DMS114 treated with DMSO at 0.1 percent for 48 hours (cell line): Measurements from ENCODE around the gene PDE4D.

Experiments
- DNase-seq: peaks from one replicate; lab custom pipeline; 2025; ENCODE audit not compliant: unreplicated experiment; lab: John Stamatoyannopoulos, UW

The PDE4D gene

DNA sequence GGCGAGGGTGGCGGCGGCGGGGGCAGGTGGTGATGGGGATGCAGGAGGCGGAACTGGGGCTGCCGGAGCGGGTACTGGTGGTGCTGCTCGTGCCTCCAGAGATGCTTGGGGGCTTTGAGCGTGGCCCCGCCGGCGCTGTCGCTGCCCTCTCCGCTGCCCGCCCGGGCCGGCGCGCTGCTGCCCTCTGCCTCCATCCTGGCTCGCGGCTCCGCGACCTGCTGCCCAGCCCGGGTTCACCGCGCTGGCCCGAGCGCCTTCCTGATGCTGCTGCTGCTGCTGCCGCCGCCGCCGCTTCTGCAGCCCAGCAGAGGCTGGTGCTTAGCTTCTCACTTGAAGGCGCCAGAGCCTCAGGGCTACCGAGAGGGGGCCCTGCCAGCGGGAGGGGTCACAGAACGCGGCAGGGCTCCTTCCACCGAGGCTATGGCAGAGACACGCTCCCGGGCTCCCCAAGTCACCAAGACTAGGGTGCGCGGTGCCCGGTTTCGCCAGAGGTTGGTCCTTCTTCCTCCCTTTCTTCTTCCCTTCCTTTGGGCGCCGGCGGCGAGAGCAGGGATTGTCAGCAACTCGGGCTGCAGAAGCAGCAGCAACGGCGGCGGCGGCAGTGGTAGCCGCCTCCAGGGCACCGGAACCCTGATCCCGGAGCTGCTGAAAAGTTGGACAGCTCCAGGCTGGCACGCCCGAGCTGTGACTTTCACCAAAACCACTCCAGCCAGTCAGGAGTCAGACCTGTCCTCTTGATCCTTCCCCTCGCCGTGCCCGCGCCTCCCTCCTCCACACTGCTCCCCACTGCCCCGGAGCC is at the start of gene PDE4D:
Gene PDE4D (minus strand): TSS at position 298 of the 799 bp plus-strand sequence.
- no peak for DNase-seq

DNA sequence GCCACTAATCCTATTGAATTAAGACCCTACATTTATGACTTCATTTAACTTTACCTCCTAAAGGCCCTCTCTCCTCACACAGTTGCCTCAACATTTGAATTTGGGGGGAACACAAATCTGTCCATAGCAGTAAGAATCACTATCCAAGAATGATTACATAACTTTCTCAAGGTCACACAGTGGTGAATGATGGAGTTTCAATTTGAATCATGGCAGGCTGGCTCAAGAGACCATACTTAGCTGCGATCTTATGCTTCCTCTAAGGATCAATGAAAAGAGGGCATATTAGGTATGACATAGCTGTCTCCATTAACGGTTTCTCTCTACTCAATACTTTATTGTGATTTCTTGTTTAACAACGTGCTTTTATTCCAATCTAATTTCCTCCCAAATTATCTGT is 44.1 kb upstream of the PDE4D start:
- DNase-seq, result no peak

DNA sequence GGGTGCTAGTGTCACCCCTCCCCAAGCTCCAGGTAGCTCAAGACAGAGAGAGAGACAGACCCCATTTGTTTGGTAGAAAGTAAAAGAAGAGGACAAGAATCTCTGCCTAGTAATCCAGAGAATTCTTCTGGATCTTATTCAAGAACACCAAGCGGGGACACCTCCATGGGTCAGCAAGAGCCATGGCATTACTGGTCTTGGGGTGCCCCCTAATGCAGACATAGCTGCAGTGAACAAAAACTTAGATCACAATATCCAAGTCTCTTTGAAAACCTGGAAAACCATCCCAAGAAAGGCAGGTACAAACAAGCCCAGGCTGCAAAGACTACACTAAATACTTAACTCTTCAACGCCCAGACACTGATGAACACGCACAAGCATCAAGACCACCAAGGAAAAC is 29.9 kb upstream of the PDE4D start:
- DNase-seq, result no peak

DNA sequence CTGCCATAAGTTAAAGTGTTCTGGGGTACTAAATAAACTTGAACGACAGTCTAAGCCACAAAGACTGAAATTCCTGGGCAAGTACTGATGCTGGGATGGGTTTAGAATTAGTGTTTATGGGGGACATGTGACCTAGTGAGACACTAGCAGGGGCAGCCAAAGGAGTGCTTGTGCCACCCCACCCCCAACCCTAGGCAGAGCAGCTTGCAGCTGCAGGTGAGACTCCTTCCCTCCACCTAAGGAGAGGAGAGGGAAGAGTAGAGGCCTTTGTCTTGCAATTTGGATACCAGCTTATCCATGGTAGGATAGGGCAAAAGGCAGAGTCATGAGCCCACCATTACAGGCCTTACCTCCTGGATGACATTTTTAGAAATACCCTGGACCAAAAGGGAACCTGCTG is 28.7 kb upstream of the PDE4D start:
- DNase-seq, result no peak

DNA sequence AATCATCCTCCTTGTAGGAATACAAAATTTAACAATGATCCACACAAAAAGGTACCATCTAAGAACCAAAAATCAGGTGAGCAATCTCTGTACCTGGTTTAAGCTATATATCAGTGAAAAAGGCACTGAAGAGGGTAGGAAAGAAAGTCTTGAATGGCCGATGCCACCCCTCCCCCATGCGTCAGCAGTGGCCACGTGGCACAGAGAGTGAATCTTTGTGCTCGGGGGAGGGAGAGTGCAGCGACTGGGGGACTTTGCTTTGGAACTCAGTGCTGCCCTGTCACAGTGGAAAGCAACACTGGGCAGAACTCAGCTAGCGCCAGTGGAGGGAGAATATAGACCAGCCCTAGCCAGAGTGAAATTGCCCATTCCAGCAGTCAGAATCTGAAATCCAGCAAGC is 28.3 kb upstream of the PDE4D start:
- DNase-seq, result no peak

DNA sequence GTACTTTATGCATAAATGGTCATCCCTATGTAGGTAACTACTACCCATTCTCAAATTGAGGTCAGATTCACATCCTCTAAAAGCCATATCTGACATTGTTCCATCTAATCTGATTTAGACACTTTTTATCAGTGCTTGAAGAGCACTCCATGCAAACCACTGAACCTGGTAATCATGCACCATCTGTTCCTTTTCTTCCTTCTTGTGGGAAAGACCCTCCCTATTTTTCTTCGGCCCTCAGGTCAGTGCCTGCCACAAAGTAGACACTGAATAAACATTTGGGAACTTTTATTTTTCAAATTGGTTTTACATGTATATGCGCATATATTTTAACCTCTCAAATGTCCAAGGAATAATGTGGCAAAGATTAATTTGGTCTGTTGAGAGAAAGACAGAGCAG is 26.0 kb upstream of the PDE4D start:
- DNase-seq, result no peak

DNA sequence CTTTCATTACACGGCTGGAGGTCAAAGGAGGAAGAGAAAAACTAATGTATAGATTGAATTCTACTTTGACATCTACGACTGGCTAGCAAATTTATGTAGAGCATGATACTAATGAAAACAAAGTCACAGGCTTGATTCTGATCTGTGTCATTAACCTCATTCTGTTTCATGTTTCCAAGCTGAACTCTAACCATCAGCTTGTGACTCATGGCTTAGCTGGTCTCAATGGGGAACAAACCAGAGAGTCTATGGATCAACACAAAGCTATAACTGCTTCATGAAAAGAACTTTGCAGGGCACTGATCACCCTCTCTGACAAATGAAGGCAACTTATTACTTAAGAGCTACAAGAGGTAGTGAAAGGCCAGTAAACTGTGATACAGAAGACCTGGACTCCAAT is 23.6 kb upstream of the PDE4D start:
- no peak for DNase-seq

DNA sequence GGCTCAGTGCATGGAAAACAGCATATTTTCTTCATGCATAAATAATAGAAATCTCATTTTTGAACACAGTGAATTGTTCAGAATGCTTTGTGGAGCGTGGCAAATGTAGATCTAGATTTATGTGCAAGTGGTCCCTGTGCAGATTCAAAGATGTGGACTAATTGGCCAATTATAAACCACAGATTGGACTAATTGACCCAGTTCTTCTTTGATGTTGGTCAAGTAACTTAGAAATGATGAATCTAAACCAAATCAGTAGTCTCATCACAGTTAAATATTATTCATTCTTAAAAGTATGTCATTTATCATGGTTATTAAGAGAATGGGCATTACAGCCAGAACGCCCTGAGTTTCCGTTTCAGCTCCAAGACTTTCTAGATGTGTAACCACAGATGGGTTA is 11.7 kb upstream of the PDE4D start:
- DNase-seq, result no peak

DNA sequence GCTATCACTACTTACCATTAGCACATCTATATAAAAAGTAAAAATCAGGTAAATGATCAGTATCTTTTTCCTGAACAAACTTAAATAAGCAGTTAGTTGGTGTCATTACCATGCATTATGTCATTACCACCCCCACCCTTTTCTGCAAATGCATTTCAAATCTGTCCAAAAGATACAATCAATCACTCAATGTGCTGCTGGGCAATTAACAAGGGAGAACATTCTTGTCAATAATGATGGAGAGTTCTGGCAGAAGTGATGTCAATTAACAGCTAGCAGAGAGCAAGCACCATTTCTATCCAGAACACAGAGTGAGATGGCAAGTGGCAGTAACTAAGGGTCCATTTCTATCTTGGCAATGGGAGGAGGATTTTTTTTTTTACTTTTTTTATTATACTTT is 3.5 kb upstream of the PDE4D start:
- DNase-seq, result no peak

DNA sequence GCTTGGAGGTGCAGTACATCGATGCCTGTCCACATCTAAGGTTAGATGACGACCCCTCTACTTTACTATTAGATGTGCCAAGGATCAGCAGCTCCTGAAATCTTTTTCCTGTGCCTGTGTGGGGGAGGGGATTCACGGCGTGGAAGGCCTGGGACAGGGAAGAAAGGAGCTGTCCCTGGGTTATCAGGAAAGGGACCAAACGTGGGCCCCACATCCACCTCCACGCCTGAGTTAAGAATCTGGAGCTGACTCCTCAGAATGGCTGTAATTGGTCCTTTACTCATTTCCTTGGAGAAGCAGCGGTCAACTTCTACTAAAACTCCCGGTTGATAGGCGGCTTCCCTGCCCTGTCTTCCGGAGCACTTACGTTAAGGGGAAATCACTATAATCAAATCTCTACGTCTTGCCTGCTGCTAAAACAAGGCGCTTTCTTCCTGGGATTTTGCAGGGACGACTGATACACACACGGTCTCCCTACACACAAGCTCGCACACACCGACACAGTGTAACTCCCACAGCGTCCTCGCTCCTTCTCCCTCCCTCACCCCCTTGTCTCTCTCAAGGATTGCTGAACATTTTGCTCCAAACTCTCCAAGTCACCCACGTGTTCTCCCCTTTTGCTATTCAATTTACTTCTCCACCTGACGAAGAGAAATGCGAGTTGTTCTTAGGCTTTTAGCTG is 1.4 kb downstream of the PDE4D start:
- no peak for DNase-seq

DNA sequence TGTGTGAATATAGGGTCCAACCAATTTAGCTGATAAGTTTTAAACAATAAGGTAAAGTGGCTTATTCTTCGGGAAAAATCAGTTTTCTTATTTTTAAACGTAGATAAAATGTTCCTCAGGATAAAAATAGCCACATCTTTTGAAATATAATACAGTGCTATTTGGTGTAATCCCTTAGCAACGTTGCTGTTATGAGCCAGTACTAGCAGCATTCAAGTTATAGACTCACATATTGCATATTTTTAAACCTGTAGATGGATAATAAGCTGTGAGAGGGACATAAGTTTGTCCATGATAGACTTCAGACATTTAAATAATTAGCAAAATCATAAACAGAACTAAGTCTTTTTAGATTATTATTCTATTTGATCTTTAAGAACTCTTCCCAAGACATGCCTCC is 6.3 kb downstream of the PDE4D start:
- DNase-seq, result no peak

DNA sequence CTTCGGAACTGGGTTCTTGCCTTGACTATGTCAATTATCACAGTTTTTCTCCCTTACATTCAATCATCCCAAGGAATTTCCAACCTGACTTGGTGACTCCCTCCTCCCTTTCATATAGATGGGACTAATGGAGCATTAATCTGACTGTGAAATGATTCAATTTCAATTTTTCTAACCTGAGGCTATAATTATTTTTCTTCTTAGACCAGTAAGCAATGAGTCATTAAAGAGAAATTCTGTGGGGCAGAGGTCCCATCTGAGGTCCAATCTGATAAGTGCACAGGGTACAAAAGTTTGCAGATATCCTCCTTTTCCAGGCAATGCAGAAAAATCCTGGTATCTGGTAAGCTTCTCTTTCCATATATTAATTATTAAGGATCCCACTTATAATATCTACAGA is 18.9 kb downstream of the PDE4D start:
- no peak for DNase-seq

DNA sequence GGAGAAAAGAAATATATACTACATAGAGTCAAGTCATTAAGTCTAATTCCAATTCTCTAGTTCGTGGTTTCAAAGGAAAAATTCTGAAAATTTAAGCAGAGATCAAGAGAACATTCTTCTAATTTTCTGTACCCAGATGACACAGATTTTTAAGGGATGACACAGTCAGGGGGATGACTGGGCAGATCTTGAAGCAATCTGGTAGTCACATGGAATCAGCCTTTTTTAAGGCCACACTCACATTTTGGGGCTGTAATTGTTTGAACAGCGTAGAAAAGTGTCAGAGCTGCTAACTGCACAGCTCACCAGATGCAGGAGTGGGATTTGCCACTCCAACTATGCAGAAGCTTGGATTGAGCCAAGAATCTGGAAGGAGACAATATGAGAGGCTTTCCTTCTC is 20.4 kb downstream of the PDE4D start:
- no peak for DNase-seq

DNA sequence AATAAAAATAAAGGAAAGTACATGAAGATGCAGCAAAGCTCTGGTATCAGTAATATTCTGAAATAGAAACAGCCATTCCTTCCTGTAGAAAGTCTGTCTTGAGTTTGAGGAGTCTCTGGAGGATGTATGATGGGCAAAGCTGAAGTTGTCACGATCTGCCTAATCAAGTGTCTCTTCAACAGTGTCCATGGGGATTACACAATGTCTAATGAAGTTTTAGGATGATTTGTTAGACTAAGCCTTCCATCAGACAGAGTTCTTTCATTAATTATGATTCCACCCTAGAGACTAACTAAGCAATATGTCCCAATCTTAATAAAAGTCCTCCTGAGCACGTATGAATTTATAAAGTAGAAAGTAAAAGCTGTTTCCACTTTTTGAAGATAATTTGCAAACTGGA is 26.9 kb downstream of the PDE4D start:
- no peak for DNase-seq

DNA sequence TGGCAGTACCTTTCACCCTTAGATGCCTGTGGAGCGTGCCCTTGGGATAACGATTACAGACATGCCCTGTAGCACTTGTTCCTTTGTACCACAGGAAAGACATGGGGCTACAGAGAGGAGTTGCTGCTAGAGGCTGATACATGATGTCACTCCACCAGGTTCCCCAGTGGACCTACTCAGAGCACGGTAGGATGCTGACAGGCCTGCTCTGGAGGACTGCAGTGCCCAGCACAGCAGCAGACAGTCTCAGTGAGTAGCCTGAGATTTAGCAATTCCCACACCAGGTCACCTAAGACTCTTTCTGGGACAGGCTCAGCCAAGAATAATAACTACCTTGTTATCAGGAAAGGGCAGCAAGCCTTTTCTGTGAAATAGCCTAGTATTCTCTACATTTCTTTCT is 28.8 kb downstream of the PDE4D start:
- DNase-seq, result no peak

DNA sequence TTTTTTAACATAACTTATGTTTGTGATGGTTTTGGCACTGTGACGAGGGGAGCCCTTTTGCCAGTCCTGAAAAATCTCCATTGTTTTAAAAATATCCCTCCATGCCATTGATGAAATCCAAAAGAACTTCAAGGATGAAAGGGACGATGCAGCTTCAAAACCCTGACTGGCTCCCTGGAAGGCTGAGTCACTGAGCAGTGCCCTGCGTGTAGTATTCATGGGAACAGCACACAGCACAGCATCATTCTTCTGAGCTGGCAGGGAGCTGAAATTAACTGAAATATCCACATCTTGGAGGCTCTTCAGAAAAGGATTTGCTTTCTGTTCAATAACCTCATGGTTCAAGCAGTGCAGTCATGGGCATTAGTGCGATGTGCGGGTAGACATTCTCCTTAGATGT is 29.7 kb downstream of the PDE4D start:
- DNase-seq, result no peak

DNA sequence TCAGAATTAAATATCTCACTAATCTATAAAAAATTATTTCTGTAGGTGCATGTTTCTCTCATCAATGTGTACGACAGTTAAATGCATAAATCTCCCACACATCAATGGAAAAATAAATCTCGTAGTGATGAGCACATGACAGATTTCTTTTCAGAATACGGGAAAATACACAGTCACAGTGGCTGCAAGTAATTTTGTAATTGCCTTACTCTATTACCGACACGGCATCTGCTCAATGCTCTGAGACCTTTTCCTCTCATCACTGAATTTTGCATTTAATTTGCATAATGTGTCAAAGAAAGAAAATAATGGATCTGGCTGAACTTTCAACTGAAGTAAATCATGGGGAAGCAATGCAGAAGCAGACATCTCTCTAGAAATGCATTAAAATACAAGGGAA is 37.2 kb downstream of the PDE4D start:
- DNase-seq, result no peak

DNA sequence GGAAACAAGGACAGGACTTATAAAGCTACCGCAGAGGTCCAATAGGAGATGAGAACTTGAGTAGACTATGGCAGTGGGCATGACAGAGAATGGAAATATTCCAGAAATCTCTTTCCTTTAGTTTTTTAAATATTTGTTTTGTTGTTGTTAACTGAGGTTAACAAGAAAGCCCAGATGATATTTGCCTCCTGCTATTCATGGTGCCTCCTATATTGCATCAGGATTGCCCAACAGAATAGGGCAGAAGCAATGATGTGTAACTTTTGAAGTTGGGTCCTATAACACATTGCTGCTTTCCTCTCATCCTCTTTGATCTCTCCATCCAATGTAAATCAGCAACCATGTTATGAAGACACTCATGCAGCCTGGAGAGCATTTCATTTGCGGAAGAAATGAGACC is 42.8 kb downstream of the PDE4D start:
- no peak for DNase-seq

DNA sequence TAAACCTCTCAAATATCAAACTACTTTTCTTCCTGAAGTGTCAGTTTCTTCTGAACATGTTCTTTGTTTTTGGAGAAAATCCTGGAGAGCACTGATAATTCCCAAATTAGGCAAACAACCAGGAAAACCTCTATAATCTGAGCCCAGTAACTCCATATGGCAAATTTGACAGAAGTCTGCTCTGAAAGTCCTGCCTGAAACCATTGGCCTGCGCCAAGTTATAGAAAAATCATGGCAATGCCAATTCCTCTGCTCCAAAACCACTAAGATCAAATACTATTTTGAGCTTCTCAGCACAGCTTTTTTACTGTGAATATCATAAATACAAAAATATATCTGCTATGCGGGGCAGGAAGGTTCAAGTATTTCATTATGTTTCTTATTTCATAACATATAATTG is 45.9 kb downstream of the PDE4D start:
- DNase-seq, result no peak

DNA sequence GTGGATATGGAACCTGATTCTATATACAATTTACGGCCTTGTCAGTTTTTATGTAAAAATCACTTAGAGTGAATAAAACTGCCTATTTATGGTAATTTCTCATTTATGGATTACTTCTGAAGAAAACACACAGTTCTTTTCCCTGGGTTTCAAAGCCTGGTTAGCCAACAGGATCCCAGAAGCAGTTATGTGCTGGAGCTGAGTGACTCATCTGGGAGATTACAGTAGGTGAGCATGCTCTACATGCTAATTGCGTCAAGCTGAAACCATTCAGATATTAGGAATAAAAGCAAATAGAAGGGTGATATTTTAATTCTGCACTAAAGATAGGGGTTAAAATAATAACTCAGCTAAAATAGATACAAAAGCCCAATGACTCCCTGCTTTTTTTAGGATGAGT is 47.8 kb downstream of the PDE4D start:
- DNase-seq, result no peak

DNA sequence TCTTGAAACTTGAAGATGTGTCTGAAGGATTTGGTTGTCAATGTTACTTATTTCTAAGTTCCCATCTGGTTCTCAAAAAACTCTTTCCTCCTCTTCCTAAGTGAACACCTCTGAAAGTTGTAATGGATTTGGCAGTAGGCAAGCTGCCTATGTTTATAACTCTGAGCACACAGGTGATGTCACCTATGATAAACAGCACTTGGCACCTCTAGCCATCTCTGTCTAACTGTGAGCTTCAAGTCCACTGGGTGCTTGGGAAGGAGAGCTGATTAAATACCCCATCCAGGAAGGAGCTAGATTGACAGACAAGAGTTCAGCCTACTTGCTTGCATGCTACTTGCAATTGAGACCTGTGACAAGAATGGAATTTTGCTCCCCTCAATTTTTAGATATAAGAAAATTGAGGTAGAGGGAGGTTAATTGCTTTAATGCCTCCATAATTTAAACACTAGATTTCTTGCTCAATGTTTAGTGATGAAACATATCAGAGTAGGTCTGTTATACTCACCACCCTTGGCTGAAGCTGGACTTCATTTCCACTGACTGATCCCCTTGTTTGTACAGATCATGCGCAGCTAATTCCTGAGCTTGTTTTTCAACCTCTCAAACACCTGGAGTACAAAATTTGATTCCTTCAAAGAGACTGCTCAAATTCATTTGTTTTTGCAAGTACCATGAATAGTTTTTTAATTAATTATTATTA is 49.9 kb downstream of the PDE4D start:
- no peak for DNase-seq

DNA sequence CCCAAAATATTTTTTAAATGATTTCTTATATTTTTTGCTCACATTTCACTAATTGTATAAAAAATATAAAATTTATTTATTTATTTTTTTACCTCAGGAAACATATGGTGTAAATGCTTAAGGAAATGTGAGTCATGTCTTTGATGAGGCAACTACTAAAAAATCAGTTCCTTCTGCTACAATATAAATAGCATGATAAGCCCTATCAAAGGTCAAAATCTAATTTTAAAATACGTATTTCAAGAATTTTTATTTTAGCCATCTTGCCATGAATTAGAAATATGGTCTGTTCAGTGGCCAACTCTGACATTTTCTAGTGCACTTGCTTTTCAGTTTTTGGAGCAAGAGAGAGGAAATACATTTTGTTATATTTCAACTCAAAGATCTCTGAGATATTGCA is 50.5 kb downstream of the PDE4D start:
- DNase-seq, result no peak
